Activated naive CD4-positive, alpha-beta T cell treated with anti-CD3 and anti-CD28 coated beads, Interleukin-2, amount 50 U/mL, for 24 hours (primary cell): ENCODE measurements around the gene HIPK1.

ENCODE experiments used
- H3K27ac Mint-ChIP-seq: one replicate; pipeline ENCODE4 v1.8.0; 2021; ENCODE audit warnings: mild to moderate bottlenecking, mixed read lengths
- H3K27me3 Mint-ChIP-seq: one replicate; pipeline ENCODE4 v1.8.0; 2021; ENCODE audit warnings: mixed read lengths
- H3K36me3 Mint-ChIP-seq: one replicate; pipeline ENCODE4 v1.8.0; 2021; ENCODE audit warnings: mixed read lengths
- H3K4me1 Mint-ChIP-seq: one replicate; pipeline ENCODE4 v1.8.0; 2021; ENCODE audit warnings: mixed read lengths
- H3K4me3 Mint-ChIP-seq: one replicate; pipeline ENCODE4 v1.8.0; 2021; ENCODE audit warnings: mild to moderate bottlenecking, mixed read lengths
- H3K9me3 Mint-ChIP-seq: one replicate; pipeline ENCODE4 v1.8.0; 2021; ENCODE audit warnings: mixed read lengths

HIPK1 gene

GRCh38 chr1:114025609-114026401 is 96.7 kb downstream of the HIPK1 start:
- Mint-ChIP-seq H3K9me3 (no peaks in the 10 kb centered on the region), H3K27me3 (peaks cover 1% of the 10 kb centered on the region), H3K4me3 (no peak overlapping the region), H3K27ac (peak overlapping the region; percentile 10), H3K36me3 (no peaks in the 10 kb centered on the region), H3K4me1 (no peaks in the 10 kb centered on the region)

- H3K9me3 Mint-ChIP-seq, result no peaks in the 10 kb centered on the region
- no peak overlapping the region for H3K4me3 Mint-ChIP-seq
- H3K27me3 Mint-ChIP-seq, result no peaks in the 10 kb centered on the region
- no peaks in the 10 kb centered on the region for H3K4me1 Mint-ChIP-seq
- H3K36me3 Mint-ChIP-seq, result no peaks in the 10 kb centered on the region
- H3K27ac Mint-ChIP-seq, result no peak overlapping the region
Measured at GRCh38 chr1:114026797-114027196, 97.7 kb downstream of the HIPK1 start.
